GM12801 (cell line): Measurements from ENCODE around the gene UCN2.

Experiments
- TF ChIP-seq, protein P1 (sequence below): IDR thresholded peaks from one replicate; pipeline ENCODE4 v1.5.1; 2011; ENCODE audit warnings: control low read depth; ENCODE audit not compliant: insufficient read length; ENCODE audit errors: extremely low read depth

UCN2 gene

DNA sequence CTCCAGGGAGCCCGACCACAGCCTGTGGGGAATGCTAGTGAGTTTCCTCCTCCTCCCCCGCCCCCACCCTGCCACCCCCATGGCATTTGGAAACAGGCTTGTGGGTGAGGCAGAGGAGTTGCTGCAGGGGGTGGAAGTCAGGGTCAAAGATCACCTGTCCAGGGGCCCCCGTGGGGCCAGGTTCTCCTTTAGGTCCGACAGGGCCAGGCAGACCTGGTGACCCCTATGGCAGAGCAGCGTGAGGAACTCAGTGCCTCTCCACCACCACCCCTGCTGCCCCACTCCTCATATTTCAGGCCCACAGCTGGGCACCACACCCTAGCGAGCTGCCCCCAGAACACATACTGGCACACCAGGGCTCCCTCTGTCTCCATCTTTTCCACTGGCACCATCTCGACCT, 8.9 kb upstream of the UCN2 start:
- TF ChIP-seq, protein P1, sequence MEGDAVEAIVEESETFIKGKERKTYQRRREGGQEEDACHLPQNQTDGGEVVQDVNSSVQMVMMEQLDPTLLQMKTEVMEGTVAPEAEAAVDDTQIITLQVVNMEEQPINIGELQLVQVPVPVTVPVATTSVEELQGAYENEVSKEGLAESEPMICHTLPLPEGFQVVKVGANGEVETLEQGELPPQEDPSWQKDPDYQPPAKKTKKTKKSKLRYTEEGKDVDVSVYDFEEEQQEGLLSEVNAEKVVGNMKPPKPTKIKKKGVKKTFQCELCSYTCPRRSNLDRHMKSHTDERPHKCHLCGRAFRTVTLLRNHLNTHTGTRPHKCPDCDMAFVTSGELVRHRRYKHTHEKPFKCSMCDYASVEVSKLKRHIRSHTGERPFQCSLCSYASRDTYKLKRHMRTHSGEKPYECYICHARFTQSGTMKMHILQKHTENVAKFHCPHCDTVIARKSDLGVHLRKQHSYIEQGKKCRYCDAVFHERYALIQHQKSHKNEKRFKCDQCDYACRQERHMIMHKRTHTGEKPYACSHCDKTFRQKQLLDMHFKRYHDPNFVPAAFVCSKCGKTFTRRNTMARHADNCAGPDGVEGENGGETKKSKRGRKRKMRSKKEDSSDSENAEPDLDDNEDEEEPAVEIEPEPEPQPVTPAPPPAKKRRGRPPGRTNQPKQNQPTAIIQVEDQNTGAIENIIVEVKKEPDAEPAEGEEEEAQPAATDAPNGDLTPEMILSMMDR: no peak

DNA sequence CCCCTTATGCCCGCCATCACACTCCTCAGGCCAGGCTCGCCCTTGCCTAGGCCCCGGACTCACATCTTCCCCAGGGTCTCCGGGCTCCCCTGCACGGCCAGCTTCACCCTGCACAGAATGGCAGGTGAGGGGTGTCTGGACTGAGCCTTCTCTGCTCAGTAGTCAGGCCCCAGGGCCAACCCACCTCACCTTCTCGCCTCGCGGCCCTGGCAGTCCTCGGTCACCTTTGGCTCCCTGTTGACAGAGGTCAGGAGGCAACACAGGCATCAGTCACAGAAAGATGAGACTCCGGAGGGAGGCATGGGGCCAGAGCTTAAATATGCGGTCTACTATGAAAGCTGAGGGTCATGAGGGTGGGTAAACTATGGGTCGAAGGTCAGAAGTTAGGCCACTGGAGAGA, 8.4 kb upstream of the UCN2 start:
- TF ChIP-seq, protein P1: no peak

DNA sequence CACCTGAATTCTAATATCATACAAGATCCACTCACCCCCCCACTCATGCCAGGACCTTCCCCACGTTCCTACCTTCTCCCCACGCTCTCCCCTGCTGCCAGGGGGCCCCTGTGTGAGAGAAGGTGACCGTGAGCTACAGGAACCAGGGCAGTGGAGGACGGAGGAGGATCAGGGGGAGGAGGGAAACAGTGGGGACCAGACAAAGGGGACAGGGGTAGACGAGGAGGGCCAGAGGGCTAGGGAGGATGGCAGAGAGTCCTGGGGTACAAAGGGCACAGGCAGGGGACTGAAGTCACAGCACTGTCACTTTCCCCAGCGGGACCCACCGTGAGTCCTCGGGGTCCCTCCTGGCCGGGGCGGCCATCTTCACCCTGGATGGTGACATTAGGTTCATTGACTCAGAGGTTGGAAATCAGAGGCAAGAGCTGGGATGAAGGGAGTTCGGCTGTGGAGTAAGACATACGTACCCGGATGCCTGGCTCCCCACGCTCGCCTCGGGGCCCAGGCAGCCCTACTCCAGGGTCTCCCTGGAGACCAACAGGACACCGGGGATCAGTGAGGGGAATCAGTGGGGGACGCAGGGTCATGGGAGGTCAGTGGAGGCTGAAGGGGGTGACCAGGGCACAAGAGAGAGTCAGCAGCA, 6.3 kb upstream of the UCN2 start:
- TF ChIP-seq, protein P1: no peak

DNA sequence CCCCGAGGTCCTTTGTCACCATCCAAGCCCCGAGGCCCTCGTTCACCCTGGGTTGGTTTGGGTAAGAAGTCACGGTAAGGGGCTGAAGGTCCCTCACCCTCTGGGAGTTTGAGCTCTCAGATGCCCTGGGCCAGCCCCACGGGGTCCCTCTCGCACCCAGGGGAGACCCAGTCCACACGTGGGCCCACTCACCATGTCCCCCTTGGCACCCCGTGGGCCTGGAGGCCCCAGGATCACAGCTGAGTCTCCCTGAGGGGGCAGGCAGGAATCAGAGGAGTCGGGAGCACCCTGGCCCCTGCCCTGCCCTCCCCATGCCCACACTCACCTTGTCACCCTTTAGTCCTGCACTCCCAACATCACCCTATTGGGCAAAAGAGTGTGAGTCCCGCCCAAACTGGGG, 5.8 kb upstream of the UCN2 start:
- TF ChIP-seq, protein P1: no peak

DNA sequence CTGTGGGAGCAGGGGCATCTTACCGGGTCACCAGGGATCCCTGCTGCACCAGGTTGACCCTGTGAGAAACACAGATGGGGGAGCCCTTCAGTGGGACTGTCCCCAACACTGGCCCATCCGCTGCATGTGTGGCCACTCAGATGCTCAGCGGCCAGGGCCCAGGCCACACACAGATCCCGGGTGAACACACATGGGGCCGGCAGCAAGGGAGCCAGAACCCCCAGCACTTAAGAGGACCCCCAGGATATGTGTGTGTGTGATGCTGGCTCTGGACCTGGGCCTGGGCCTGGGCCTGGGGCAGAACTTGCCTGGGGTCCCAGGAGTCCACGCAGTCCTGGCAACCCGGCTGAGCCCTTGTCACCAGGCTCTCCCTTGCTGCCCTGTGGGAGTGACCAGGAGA, 4.9 kb upstream of the UCN2 start:
- TF ChIP-seq, protein P1: no peak

GRCh38 chr3:48567500-48567899, 3.9 kb upstream of the UCN2 start:
- TF ChIP-seq, protein P1: no peak

- TF ChIP-seq, protein P1: no peak
These were observed 3.5 kb upstream of the UCN2 start for GRCh38 chr3:48567090-48567489.
